ENCODE measurements around the gene FUCA2. TPM values are rescaled to one million over a fixed set of nuclear protein-coding genes. Genes with fewer than 3 reads are reported as not detected.

FUCA2 gene, protein sequence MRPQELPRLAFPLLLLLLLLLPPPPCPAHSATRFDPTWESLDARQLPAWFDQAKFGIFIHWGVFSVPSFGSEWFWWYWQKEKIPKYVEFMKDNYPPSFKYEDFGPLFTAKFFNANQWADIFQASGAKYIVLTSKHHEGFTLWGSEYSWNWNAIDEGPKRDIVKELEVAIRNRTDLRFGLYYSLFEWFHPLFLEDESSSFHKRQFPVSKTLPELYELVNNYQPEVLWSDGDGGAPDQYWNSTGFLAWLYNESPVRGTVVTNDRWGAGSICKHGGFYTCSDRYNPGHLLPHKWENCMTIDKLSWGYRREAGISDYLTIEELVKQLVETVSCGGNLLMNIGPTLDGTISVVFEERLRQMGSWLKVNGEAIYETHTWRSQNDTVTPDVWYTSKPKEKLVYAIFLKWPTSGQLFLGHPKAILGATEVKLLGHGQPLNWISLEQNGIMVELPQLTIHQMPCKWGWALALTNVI
- total RNA-seq (2014; rRNA removed; shearing (Covaris generic)), result 44.7 and 53.8 TPM in 2 replicates

GRCh38 chr6:143510991-143511891 is at the start of gene FUCA2:
Gene FUCA2 (minus strand): TSS chr6:143511720. CDS start chr6:143511634, 86 bp downstream.
- DNase-seq (ENCODE audit: low spot score), result peak; percentile 86

DNA sequence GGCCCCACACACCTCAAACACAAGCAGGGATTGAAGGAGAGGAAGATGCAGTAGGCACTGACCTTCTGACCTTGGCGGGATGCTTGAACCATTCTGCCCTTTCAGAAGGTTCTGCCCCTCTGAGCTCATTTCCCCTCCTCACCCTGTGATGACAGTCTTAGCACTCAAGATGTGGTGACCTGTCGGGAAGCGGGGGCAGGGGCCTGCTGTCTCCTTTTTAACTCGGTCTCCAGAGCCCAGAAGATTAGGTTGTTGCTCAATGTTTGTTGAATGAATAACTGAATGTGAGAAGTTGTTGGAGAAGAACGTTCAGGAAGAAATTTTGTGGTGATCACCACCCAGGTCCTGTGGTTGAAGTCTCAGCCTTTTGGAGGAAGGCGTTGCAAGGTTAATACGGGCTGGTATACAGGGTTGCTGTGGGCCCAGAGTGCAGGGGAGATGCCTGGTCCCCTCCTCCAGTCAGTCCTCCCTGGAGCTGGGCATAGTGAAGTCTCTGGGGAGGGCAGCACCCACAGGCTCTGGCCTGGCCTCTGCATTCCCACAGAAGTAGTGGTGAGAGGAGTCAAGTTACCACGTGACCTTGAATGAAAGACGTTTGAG is 49.7 kb upstream of the FUCA2 start:
- no peak for DNase-seq (ENCODE audit: low spot score)

GRCh38 chr6:143559051-143559660 is 47.6 kb upstream of the FUCA2 start:
- DNase-seq (ENCODE audit: low spot score), result no peak

DNA sequence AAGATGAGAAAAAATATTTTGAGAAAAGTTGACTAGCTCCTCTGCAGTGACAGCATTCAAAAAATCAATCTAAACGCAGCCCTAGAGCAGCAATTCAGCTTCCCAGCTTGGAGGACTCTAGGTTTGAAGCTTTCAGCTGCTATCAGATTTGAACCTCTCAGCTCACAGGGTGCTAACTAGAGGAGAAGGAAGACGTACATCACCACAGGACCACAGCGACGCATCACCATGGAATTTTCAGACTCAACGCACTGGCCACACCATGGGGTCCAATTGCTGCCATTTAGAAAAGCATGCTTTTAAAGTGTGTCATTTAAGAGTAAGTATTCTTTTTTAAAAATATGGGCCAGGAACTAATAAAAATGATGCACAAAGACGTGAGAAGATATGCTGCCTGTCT is 45.0 kb upstream of the FUCA2 start:
- DNase-seq (ENCODE audit: low spot score), result no peak

- no peak for DNase-seq (ENCODE audit: low spot score)
Observed at GRCh38 chr6:143555582-143555981, 44.1 kb upstream of the FUCA2 start.

DNA sequence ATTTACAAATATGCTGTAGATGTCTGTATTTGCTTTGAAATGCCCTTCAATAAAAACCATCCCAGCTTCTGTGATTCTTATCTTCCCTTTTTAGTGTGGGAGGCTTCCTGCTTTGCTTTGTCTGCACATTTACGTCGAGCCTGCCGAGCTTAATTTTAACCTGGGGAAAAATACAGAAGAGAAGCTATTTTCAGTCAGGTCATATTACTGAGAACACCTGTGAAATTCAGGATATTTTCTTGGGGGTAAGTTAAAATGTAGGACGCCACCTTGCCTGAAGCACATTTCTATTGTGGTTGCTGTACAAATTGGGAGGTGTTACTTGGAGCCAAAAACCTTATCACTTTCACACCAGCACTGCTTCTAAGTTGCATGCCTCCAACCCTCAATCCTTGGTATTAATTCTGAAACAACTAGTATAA is 43.6 kb upstream of the FUCA2 start:
- no peak for DNase-seq (ENCODE audit: low spot score)

- DNase-seq (ENCODE audit: low spot score), result no peak
Observed at GRCh38 chr6:143553337-143553736, 41.8 kb upstream of the FUCA2 start.

DNA sequence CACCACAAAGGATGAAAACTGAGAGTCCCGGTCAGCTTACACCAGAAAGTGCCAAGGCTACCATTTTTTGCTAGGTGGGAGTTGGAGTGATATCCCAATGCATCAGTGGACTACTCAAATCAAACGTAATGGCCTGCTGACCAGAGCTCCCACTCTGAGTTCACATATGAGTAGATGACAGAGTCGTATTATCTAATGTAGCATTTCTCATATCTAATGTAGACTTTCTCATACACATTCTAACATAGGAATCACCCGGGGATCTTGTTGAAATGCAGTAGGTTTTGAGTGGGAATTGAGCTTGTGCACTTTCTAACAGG is 38.4 kb upstream of the FUCA2 start:
- no peak for DNase-seq (ENCODE audit: low spot score)

DNA sequence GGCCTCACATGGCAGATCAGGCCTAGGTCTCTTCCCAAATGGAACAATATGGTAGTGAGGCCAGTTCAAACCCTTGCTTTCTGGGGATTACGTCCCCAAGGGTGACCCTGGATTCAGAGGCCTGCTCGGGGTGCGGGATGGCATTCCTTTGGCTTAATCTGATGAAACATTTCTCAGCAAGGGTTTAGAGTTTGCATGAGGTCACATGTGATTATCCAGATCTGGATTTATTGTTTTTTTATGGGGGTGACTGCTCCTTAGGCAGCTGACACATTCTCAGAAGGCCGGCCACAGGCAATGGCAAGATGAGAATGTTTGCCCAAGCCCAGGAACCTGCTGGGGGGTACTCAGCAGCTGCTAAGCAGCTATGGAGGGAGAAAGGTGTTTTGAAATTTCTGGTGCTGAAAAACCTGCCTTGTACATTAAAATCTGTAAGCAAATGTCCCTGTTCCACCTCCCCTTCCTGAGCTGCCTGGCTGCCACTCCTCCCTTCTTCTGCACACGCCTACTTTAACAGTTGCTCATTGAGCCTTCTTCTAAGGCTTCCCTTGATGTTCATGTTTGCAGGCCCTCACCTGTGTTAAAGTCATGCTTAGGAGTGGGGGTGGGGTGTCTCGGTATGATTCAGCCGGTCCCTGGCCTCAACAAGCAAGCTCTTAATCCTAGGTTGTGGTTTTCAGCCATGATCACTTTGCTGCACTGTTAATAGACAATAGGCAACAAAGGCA is 37.9 kb upstream of the FUCA2 start:
- DNase-seq (ENCODE audit: low spot score), result no peak

DNA sequence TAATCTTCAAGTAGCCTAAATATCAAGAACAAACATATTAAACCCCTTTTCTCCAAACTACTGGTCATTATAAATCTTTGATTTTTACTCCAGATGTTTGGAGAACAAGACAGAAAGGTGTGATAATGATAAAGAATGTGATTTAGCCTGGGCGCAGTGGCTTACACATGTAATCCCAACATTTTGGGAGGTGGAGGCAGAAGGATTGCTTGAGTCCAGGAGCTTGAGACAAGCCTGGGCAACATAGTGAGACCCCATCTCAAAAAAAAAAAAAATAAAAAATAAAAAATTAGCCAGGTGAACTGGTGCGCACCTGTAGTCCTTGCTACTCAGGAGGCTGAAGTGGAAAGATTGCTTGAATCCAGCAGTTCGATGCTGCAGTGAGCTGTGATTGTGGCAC is 35.1 kb upstream of the FUCA2 start:
- no peak for DNase-seq (ENCODE audit: low spot score)

DNA sequence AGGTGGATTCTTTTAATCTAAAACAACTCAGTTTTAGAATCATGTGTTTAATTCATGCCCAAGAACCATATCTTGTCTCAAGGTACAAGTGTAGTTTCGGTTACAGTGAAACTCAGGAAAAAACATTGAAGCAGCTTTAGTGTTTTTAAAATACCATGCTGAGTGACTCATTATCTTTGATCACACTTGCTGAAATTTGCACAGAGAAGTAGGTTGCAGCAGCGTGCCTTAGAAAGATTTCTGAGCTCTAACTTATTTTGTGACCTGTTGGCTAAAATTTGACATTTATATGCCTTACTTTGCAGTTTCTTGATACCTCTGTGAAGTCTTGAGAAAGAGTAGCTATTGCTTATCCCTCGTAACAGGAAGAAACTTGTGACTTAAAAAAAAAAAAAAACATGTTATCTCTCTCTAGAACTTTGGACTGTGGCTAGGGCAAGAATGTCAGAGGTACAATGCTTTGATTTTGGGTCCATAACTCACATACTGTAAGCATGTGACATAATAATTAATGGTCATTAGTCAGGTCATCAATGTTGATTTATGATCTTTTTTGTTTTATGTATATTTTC is 34.5 kb upstream of the FUCA2 start:
- peak; percentile 30 for DNase-seq (ENCODE audit: low spot score)

- DNase-seq (ENCODE audit: low spot score), result no peak
Observed at GRCh38 chr6:143545165-143545564, 33.6 kb upstream of the FUCA2 start.

- no peak for DNase-seq (ENCODE audit: low spot score)
Observed at GRCh38 chr6:143544011-143544696, 32.6 kb upstream of the FUCA2 start.

DNA sequence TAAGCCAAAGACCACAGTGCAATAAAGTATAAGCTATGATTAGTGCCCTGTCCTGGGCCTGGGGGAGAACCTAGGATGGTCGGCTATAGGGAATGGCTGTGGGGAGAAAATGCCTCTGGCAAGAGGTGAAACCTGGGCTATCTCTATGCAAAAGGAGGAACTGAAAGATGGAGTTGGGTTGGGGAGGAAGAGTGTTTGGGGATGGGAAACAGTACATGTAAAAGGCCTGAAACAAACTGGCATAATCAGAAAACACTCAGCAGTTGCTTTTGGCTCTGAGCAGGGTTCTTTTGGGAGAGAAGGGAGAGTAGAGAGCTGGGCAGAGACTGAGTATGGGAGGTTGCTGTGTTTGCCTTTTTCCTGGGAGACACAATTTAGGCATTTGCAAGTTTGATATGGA is 31.9 kb upstream of the FUCA2 start:
- no peak for DNase-seq (ENCODE audit: low spot score)

DNA sequence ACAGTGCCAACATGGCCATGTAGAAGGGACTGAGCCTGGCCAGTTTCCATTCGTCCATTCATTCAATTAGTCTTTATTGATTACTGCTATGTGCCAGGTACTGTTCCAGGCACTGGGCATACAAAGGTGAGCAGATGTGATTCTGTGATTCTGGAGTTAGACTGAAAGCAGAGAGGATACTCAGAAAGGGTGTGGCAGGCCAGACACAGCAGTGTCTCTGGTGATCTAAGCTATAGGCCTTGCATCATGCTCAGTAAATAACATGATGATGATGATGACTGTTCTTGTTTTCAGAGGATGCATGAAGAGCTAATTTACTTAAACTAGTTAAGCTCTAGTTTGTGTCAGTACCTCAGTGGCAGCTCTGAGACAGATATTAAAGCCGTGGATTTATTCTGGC is 31.4 kb upstream of the FUCA2 start:
- no peak for DNase-seq (ENCODE audit: low spot score)

DNA sequence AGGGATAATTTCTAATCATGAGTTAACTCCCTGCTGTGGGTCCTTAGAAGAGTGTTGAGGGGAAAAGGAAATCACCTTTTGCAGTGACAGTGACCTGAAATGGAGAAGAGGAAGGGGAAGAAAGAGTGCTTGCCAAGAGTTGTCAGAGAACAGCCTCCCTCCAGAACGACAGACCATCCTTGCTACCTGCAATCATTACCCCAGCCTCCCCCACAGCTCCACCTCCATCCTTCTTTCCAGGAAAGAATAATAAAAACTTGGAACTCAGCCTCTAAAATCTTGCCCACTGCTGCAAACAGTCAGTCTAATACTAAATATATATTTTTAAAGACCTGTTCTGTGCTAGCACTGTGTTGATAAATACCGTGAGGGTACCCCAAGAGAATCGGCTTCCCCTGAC is 28.7 kb upstream of the FUCA2 start:
- DNase-seq (ENCODE audit: low spot score), result no peak

GRCh38 chr6:143539734-143540133 is 28.2 kb upstream of the FUCA2 start:
- no peak for DNase-seq (ENCODE audit: low spot score)

DNA sequence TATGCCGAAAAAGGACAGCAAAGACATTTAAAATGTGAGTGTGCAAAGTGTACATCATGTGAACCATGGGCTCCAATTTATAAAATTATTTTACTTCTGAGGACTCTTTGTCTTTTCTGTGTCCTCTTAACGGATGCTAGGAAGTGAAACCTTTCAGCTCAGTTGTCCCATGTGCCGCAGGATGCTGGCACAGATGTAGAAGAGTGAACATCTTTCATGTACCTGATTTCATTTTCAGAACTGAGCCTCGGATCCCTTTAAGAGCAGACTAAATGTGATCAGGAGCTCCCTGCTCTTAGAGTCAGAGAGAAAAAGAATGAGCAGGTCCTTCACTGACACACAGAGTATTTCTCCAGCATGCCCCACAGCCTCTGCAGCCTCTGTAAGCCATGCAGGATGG is 27.6 kb upstream of the FUCA2 start:
- no peak for DNase-seq (ENCODE audit: low spot score)

DNA sequence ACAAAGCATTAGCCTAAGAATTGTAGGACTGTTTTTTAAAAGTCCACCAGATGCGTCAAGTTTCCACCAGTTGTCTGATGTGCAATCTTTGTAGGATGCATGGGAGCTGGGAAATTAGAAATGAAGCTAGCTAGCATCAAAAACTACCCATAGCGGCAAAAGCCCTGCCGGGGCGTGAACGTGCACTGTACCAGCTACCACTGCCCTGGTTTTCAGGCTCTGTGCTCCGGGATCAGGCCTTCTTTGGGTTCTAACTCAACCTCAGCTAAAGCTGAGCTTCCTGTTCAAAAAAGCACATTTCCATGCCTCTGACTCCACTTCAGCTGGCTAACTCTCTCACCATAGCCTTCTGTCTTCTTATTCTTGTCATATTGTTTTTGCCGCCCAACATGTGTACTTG is 26.9 kb upstream of the FUCA2 start:
- no peak for DNase-seq (ENCODE audit: low spot score)

All from HT-29 (cell line).